NCI-H1436 (cell line): ENCODE results near the gene B9D2.
"Not testable (repeated sequence)": the region's sequence is repeated elsewhere in the genome, so short reads cannot be mapped to it uniquely, and the experiment has no call there.

ENCODE experiments used
- DNase-seq: peaks from one replicate; lab custom pipeline; 2025; lab: John Stamatoyannopoulos, UW

Gene B9D2

DNA sequence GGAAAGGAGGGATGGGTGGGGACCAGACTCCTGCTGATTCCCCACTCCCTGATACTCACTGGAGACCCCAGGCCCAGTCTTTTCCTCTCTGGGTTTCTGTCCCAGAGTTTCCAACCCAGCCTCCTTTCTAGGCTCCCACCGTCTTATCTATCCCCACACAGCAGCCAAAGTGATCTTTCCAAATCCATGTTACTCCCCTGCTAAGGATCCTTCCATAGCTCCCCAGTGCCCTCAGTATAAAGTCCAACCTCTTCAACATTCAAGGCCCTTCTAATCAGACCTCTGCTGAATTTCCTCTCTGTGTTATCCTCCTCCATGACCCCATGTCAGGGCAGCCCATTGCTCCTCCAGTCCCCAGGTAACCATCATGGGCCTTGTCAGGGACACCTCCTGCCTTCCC lies 8.9 kb downstream of the B9D2 start:
- no peak for DNase-seq

DNA sequence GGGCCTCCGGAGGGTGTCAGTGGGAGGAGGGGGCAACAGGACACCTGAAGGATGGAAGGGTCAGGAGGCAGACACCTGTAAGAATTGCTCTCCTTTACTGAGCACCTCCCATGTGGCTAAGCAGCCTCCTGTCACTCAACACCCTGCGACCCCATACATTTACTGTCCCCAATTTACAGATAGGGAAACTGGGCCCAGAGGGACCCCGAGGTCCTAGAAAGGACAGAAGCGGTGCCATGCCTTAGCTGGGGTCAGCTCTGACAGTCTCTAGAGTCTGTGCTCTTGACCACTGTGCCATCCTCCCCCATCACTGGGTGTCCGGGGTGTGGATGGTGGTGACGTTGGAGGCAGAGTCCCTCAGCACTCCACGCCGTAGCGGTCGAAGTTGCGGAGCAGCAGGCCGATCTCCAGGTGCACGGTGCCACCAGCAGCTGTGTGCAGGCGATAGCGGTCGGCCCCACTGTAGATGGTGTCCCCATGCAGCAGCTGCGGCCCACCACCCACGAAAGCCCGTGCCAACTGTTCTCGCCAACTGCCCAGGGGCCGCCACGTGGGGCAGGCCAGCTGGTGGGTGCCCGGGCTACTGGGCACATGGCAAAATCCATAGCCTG lies 9.5 kb downstream of the B9D2 start:
- DNase-seq = no peak

DNA sequence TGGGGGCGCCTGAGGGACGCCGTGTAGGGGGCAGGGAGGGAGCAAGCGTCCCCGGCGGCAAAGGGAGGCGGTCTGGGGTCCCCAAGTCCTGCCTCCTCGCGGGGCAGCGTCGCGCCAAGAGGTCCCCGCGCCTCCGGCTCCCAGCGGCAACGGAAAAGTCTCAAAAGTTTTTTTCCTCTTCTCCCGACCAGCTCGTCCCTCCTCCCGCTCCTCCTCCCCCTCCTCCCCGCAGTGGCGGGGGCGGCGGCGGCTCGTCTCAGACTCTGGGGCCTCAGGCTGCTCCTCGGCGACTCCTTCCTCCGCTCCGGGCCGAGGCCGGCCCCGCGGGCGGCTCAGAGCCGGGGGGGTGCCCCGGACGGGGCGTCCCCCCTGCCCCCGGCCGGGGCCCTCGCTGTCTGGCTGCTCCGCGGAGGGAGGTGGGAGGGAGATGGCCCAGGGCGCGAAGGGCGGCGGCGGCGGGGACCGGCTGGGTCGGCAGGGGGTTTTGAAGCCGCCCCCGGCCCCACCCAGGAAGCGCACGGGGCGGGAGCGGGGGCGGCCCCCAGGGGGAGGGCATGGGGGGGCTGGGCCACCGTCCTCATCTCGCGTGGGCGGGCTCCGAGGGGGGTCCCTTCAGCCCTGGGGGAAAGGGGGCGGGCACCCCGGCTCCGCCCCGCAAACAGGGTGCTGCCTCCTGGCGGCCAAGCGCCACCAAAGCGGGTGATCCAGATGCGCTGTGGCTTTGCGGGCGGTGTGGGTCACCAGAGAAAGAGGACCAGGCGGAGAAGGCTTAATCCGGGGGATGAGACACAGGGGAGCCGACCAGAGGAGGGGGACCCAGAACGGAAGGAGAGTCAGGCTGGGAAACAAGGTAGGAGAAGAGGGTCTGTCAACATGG lies 10.2 kb downstream of the B9D2 start, which contains the start of gene TGFB1:
Gene TGFB1 (minus strand): TSS at position 457 of the 877 bp plus-strand sequence. CDS start 878 bp downstream, outside the sequence.
- peak; percentile 34 for DNase-seq

DNA sequence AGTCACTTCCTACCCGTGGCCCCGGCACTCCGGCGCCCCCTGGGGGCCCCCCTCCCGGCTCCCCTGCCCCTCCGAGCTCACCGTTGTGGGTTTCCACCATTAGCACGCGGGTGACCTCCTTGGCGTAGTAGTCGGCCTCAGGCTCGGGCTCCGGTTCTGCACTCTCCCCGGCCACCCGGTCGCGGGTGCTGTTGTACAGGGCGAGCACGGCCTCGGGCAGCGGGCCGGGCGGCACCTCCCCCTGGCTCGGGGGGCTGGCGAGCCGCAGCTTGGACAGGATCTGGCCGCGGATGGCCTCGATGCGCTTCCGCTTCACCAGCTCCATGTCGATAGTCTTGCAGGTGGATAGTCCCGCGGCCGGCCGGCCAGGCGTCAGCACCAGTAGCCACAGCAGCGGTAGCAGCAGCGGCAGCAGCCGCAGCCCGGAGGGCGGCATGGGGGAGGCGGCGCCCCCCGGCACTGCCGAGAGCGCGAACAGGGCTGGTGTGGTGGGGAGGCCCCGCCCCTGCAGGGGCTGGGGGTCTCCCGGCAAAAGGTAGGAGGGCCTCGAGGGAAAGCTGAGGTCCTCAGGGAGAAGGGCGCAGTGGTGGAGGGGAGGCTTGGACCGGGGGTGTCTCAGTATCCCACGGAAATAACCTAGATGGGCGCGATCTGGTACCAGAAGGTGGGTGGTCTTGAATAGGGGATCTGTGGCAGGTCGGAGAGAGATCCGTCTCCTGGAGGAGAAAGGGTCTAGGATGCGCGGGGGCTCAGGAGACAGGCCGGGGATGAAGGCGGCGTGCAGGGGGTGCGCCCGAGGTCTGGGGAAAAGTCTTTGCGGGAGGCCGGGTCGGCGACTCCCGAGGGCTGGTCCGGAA lies 11.1 kb downstream of the B9D2 start:
- no peak for DNase-seq

DNA sequence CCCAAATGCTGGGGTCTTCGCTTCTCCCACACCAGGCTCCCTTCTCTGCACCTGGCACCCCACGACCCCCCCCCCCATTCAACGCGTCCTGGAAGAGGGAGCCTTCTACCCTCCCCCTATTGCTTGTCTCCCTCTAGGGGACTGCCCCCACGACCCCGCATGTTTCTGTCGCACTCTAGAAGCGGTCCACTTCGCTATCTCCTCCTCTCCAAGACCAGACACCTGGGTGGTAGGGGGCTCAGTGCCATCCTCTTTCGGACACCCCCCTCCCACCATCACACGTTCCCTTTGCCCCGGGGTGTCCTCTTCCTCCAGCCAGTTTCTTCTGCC lies 11.7 kb downstream of the B9D2 start:
- DNase-seq = no peak

DNA sequence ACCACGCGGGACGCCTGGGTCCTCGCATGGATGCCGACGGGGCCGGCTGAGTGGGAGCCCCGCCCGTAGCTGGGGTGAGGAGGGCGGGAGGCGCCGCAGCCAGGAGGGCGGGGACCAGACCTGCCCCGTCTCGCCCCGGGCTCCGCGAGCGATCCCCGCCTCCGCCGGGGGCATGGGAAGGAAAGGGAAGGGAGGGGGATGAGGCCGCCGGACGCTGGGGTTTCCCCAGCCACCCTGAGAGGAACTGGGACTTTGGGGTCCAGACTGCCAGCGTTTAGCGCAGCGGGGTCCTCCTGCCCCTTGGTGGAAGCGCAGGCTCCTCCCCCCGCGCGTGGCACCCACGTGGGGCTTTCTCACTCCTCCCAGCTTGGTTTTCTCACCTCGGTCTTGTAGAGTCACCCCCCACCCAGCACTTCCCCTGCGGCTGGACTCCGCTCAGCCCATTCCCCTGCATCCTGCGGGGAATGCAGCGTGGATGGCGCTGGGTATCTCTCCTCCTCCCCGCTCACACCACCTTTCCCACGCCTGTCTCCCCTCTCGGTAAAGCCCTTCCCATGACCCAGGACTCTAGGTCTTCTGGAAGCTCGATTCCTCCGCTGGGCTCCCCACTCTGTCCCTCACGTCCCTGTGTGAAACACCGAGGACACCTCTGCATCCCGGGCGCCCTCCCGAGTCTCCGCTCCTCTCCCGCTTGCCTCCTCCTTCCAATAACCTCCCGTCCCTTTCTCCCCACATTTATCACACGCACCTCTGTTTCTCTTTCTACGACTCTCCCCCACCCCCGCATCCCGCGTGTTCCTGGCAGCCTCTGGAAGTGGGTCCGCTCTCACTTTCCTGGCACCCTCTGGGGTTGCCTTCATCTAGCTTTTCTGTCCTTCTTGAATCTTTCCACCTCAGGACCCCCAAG lies 12.4 kb downstream of the B9D2 start:
- no peak for DNase-seq

DNA sequence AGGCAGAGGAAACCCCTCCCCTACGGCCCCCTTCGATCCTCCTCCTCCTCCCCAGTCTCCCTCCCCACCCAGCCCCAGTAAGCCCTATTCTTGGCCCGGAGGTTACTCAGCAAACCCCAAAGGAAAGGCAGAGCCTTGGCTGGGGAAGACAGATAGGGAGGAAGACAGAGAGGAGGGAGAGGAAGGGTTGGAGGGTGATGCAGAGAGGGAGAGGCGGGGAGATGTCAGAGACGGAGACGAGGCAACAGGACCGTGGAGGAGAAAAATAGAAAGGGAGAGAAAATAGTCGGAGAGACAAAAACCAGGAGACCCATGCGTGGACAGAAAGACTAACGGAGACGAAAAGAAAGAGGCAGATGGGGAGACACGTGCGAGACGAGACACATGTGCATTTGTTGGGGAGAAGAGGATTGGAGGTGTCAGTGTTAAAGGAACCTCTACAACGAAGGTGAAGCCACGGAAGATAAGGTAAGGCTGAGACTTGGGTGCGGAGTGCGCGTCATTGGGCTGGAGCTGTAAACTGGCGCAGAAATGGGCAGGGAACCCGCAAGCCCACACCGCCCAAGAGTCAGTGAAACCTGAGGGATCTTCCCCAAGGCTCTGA lies 13.1 kb downstream of the B9D2 start:
- no peak for DNase-seq

DNA sequence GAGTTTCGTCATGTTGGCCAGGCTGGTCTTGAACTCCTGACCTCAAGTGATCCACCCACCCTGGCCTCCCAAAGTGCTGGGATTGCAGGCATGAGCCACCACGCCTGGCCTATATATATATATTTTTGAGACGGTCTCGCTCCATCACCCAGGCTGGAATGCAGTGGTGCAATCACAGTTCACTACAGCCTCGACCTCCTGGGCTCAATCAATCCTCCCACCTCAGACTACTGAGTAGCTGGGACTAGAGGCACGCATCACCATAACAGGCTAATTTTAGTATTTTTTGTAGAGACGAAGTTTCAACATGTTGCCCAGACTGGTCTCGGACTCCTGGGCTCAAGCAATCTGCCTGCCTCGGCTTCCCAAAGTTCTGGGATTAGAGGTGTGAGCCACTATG lies 17.0 kb downstream of the B9D2 start:
- DNase-seq = not testable (repeated sequence)

DNA sequence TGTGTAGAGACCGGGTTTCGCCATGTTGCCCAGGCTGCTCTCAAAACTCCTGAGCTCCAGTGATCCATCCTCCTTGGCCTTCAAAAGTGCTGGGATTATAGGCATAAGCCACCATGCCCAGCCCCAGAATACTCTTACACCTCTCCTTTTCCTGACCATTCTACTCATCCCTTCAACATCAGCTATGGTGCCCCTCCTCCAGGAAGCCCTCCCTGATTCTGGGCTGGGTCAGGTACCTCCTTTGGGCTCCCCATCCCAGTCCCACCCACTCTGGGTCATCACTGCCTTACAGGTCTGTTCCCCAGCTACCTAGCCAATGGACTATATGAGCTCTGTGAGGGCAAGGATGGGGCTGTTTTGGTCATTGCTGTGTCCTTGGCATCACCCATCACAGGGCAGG lies 19.8 kb downstream of the B9D2 start:
- DNase-seq = no peak

DNA sequence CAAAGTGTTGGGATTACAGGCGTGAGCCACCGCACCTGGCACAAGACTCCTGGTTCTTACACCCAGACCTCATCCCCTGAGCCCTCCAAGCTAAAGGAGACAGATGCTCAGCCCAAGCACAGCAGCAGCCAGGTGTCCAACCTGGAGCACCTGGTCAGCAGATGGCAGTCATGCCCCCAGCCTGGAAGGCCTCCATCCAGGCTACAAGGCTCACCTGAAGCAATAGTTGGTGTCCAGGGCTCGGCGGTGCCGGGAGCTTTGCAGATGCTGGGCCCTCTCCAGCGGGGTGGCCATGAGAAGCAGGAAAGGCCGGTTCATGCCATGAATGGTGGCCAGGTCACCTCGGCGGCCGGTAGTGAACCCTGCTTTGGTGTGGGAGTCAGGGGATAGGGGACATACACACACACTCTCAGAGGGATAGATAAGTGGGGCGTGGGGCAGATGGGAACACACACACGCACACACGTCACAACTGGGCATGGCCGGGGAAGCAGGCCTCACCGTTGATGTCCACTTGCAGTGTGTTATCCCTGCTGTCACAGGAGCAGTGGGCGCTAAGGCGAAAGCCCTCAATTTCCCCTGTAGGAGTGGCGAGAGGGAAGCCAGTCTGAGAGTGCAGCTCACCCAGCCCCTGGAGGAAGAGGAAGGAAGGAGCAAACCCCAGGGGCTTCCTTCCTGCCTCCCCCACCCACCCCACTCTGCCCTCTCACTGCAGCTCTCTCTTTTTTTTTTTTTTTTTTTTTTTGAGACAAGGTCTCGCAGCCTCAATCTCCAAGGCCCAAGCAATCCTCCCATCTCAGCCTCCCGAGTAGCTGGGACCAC lies 22.1 kb downstream of the B9D2 start:
- DNase-seq = no peak

DNA sequence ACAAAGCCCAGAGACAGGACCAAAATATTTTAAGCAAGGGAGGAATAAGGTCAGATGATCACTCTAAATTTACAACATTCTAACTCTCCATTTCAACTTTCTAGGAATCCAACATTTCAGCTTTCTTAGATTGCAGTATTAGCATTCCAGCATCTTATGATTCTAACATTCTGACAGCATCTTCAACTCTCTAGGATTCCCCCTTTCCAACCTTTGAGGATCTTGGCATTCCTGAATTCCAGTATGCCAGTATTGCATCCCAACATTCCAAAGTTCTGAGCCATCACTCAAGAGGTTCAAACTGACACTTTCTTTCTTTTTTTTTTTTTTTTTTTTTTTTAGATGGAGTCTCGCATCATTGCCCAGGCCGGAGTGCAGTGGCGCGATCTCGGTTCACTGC lies 24.0 kb downstream of the B9D2 start:
- DNase-seq = no peak

DNA sequence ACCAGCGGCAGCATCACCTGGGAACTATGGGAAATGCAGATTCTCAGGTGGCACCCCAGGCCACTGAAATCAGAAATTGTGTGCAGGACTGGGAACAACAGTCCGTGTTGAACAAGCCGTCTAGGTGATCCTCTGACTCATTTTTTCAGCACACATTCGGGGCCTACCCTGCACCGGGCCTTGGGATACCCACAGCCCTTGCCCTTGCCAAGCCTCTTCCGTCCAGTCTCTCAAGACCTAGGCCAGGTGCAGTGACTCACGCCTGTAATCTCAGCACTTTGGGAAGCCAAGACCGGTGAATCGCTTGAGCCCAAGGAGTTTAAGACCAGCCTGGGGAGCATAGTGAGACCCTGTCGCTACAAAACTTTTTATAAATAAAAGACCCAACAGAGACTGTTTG lies 28.5 kb downstream of the B9D2 start:
- DNase-seq = no peak

DNA sequence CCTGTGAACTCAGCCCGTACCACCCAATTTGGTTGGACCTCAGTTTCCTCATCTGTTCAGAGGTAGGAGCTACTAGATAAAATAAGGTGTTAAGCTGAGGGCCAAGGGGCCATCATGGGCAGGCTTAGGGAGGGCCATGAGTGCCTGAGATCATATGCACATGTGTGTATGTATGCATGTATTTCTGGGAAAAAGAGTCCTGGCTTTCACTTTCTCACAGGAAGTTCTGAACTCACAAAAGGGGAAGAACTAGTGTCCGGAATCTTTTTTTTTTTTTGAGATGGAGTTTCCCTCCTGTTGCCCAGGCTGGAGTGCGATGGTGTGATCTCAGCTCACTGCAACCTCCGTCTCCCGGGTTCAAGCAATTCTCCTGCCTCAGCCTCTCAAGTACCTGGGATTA lies 29.2 kb downstream of the B9D2 start:
- no peak for DNase-seq

DNA sequence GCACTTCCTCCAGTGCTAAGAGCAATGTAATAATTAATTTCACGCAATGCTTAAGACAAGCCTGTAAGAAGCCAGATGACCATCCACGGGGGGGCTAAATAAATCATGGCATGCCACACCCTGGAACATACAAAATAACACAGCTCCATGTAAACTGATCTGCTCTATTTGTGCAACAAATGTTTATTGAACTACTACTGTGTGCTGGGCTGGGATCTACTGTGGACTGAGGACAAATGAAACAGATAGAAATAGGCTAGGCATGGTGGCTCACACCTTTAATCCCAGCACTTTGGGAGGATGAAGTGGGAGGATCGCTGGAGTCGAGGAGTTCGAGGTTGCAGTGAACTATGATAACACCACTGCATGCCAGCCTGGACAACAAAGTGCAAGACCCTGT lies 31.5 kb downstream of the B9D2 start:
- DNase-seq = no peak

DNA sequence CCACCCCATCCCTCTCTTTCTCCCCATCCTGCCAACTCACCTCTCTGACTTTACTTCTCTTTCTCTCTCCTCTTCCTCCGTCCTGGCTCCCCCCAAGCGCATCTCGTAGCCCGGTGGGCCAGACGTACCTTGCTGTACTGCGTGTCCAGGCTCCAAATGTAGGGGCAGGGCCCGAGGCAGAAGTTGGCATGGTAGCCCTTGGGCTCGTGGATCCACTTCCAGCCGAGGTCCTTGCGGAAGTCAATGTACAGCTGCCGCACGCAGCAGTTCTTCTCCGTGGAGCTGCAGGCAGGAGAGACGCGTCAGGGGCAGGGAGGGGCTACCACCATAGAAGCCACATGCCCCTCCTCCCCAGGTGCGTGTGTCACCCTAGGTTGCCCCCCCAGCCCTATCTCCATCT lies 31.9 kb downstream of the B9D2 start:
- DNase-seq = no peak

DNA sequence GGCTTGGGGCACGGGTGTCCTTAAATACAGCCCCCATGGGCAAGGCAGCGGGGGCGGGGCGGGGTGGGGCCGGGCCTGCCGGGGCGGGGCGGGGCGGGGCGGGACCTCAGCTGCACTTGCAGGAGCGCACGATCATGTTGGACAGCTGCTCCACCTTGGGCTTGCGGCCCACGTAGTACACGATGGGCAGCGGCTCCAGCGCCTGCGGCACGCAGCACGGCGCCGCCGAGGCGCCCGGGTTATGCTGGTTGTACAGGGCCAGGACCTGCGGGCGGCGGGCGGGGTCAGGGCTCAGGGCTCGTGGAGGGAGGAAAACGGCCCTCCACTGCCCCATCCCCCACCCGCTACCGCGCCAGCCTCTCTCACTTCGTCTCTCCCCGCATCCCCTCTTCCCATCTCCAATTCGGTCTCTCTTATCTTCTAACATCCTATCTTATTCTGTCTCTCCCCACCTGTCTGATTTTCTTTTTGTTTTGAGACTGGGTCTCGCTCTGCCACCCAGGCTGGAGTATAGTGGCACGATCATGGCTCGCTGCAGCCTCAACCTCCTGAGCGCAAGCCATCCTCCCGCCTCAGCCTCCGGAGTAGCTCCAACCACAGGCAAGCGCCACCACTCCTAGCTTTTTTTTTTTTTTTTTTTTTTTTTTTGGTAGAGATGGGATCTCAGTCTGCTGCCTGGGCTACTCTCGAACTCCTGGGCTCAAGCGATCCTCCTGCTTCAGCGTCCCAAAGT lies 32.8 kb downstream of the B9D2 start:
- no peak for DNase-seq

DNA sequence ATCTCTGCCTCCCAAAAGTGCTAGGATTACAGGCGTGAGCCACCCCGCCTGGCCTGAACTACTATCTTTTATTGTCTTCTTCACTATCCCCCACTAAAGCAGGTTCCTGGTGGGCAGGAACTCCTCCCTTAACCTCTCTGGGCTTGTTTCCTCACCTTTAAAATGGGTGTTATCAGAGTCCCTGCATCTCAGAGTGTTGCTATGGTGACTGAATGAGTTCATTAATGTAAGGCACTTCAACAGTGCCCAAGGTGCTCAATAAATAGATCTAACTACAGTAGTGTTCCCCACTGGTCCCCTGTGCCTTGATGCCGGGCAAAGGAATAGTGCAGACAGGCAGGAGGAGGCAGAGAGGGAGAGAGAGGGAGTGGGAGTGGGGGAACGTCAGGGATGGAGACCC lies 33.5 kb downstream of the B9D2 start:
- DNase-seq = no peak

DNA sequence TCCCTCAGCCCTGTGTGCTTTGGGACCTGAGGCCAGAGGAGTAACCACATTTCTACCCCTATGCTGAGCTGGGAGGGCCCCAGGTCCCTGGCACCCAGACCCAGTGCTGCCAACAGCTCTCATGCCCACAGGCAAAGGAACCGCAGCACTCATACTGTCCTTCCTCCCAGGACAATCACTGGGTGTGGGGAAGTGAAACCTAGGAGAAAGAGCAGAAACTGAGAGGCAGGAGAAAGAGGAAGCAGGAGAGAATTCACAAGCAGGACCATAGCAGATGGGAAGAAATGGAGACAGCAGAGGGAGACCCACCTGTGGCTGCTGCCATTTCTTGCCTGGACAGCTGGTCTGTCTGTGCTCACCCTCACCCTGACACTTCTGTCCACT lies 35.1 kb downstream of the B9D2 start:
- no peak for DNase-seq

DNA sequence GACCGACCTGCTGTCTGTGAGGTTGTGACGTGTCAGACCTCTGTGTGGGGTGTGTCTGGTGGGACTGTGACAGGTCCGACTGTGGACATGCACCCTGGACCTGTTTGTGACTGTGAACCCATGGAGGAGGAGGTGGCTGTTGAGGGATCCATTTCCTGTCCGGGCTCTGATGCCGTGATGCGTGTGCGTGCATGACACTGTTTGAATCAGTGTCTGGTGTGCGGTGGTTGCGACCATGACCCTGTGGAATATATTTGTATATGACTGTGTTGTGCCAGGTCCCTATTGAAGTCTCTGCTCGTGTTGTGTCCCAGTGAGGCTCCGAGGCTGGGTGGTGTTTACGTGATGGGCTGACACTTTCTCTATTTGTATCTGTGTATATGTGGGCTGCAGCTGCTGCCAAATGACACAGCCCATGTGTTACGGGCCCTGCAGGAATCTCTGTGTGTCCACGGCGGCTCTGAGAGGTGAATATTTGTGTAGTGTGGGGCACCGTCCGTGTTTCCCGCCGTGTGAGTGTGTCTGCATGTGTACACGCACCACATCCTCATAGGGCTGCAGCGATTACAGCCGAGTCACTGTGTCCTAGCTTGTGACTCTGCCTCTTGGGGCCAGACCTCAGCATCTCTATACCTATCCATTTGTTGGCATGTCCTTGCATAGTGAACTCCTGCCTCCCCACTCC lies 35.6 kb downstream of the B9D2 start:
- no peak for DNase-seq
